KBM-7 (cell line): ENCODE data around the gene GPR87.

ENCODE experiments used
- DNase-seq: peaks from one replicate; pipeline ENCODE4 v3.0.0-alpha.2; 2015
- in situ Hi-C: fragments of 300-500 bp; cut with MboI; formaldehyde crosslinking; loops from 2 replicates; pipeline ENCODE4 v1.14.3; 2020; ENCODE audit warnings: low sequenced_read_pairs, low pct_unique_long_range_greater_than_20kb, mixed read lengths

Gene GPR87

DNA sequence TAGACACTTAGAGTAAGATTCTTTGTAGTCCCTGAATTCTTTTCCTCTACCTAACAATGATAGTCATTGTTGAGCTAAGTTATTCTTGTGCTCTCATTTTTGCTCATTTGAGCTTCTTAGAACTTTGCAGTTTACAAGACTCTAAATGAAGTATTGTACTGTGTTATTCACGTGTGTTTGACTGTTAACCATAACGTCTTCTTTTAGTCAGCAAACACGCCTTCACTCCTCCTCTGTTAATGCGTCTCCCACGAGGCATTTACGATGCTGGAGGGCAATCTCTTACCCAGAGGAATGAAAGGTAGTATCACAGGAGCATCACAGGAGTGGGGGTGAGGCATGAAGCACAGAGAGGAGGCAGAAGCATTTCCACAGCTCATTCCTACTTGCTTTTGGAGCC is 23.5 kb downstream of the GPR87 start:
- in situ Hi-C loops = no loop called here
- DNase-seq = no peak

DNA sequence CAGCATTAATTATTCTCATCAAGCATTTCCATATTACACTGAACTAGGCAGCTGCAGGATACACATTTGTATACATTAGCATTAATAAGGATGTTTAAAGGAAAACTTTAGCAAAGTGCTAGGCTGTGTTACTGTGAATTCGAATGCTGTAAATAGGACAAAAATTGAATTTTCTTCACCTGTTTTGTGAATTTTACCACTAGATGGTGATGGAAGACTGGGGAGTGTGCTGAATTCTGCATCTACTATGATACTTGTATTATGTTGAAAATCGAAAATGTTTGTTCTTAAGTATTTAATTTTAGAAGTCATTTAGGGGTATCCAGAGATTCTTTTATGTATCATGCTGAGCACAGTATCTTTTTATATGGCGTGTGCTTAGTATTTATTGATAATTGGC is 25.9 kb downstream of the GPR87 start:
- in situ Hi-C loops = no loop called here
- DNase-seq = peak; percentile 48

DNA sequence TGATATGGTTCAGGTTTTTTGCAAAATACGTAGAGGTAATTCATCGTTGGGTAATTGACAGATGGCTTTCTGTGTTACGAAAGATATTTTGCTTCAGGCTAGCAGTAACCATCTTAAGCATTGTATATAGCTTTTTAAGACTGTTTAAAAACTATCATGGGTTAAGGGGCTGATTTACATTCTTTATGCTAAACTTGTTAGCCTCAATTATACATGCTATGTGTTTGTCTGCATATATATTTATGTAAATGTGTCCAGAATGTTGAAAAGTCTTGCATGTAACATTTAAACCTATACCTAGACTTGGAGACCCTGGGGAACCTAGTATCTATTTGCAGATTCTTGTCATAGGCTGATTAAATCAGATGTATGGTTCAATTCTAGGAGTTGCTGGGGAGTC is 27.2 kb downstream of the GPR87 start:
- in situ Hi-C loops = loop anchor here (10.0 kb wide), 1 partner anchor 125 kb away; no protein-coding TSS in a partner anchor
- no peak for DNase-seq

DNA sequence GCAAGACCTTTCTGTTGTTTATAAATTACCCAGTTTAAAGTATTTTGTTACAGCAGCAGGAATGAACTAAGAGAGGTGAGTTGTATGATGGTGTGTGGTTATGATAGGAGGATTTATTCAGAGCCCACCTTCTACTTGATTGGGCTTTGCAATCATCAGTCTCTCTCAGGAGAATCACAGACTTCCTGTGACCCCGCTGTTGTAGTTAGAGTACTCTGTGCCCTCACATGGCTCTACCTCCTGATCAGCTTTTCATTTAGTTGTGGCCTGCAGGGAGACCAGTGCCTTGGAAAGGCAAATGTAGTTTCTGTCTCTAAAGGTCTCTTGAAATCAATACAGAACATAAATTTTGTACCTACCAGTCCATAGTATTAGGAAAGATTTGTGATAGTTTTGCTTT is 30.7 kb downstream of the GPR87 start:
- in situ Hi-C loops = loop anchor here (10.0 kb wide), 1 partner anchor 121 kb away; no protein-coding TSS in a partner anchor
- no peak for DNase-seq

DNA sequence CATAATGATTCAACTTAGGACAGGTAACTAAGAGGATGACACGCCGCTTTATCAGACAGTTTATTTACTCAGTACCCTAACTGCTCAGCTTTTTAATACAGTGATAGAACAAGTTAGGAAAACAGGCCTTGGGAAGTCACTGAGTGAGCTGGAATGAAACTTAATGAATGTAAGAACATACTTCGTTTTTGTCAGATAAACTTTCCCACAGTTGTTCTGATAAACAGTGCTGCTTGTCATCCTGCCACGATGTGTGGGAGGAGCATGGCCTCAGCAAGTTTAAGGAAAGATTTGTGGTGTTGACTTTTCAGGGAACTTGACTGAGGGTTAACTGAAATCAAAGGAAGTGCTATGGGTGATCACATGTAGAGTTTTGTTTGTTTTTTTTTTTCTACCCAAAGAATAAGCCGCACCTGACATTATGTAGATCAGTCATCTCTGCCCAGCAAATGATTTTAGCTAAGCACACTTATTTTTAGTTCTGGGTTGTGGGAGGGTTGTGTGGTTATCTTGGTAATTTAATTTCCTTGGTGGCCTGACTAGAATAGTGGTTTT is 32.6 kb downstream of the GPR87 start:
- in situ Hi-C loops = loop anchor here (10.0 kb wide), 1 partner anchor 119 kb away; no protein-coding TSS in a partner anchor
- DNase-seq = peak; percentile 39

DNA sequence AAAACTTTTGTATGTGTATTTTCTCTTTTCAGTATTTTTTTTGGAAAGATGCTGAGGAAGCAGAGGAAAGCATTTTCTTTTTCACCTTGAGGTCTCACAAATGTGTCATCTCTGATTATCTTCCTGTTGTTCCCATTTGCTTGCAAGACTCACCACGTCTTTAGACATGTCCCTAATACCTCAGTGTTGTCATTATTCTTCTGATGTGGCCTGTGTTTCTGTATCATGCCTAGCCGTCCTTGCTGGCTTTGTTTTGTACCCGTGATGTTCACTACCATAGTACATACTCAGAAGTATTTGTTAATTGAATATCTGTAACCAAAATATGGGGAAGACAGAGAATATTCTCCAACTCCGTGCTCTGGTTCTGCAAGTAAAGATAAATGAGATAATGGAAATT is 33.2 kb downstream of the GPR87 start:
- in situ Hi-C loops = loop anchor here (10.0 kb wide), 1 partner anchor 119 kb away; no protein-coding TSS in a partner anchor
- no peak for DNase-seq

DNA sequence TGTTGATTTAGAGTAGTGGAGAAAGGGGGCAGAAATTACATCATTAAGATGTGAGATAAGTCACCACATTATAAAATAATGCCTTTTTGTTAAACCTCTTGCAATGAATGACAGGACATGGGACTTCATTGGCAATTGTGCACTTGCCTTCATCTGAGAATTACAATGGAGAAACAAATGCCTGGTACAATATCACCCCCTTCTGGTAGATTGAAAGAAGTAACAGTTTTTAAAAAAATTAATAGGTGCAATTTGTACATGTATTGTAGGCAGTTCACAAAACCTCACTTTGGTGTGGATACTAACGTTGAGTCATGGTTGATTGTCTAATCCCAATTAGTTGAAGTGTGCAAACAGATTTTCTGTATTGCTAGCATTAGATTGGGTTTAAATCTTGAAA is 33.7 kb downstream of the GPR87 start:
- peak; percentile 65 for DNase-seq
- in situ Hi-C loops = loop anchor here (10.0 kb wide), 1 partner anchor 118 kb away; no protein-coding TSS in a partner anchor

DNA sequence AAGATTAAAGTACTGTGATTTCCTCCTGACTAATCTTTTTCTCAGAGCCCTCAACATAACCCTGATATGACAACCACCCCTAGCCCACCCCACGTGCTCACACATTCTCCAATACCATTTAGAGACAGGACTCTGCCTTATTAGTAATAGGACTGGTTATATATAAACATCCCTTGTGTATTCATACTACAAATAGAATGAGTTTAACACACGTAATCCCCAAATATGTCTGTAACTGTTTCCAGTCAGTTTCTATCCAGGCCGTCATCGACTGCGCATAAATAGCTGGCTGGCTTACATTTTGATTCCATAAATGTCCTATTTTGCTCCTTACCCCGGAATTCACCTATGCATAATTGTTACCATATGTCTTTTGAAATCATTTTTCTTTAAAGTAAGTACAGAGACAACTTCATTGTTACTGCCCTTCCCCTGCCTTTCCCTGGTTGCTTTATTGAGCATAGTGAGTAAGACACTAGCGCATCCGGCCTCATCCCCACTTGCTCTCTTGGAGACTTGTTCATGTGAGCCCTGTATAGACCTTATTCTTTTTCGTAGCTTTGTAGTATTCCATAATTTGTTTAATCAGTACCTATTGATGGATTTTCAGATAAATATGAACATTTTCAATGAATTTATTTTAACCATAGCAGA is 34.8 kb downstream of the GPR87 start:
- in situ Hi-C loops = loop anchor here (10.0 kb wide), 1 partner anchor 117 kb away; no protein-coding TSS in a partner anchor
- no peak for DNase-seq

DNA sequence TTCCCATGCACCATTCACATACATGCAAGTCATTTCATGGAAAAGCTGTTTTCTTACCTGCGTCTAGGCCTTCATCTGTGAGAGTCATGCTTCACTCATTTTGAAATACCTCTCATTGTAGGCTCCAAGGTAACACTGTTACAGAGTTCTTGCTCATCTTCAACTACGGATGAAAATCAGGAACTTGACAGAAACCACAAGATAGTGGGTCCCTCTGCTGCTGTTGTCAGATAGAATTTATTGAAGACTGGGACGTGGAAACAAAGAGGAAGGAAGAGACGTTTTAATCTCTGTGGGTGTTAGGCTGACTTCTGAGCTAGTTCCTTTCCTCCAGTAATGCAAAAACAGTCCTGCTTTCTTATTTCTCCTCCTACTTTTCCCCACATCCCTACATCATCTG is 38.4 kb downstream of the GPR87 start, which contains the start of gene P2RY14:
P2RY14 (minus strand) TSS at position 313 of the 400 bp plus-strand sequence. CDS start 64,226 bp downstream, outside the sequence.
- in situ Hi-C loops = no loop called here
- peak; percentile 93 for DNase-seq

DNA sequence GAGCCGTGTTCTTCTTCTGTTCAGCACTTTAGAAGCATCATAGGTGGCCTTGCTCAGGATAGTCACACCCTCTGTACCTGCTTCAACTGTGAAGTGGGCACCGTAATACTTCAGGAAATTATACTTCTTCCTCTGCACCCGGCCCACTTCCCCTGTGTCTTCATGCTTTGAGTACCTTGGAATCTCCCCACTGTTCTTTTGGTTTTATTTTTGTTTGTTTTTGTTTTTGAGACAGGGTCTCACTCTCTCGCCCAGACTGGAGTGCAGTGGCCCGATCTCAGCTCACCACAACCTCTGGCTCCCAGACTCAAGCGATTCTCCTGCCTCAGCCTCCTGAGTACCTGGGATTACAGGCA is 40.0 kb downstream of the GPR87 start:
- in situ Hi-C loops = no loop called here
- no peak for DNase-seq

DNA sequence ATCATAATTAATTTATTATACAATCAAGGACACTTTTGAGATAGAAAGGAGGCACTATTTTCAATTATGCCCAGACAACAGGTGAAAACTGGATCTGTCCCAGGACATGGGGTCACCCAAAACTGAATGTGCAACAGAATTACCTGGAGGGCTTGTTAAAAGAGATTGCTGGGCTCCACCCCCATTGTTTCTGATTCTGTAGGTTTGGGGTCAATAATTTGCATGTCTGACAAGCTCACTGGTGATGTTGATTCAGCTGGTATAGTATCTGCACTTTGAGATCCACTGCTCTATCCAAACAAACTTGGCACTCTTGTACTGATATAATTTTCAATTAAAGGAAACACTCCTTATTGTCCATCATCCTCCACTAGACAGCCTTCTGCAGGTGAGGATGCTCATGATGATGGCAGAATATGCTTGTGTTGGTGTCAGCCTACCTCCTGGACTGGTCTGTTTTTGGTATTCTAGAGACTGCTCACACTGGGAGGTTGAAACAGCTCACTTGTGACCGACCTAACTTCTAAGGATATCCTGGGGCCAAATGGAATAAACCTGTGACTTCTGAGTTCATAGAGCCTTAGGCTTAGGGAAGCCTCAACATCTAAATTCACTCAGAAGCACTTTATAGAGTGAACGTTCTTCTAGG is 40.5 kb downstream of the GPR87 start:
- in situ Hi-C loops = no loop called here

DNA sequence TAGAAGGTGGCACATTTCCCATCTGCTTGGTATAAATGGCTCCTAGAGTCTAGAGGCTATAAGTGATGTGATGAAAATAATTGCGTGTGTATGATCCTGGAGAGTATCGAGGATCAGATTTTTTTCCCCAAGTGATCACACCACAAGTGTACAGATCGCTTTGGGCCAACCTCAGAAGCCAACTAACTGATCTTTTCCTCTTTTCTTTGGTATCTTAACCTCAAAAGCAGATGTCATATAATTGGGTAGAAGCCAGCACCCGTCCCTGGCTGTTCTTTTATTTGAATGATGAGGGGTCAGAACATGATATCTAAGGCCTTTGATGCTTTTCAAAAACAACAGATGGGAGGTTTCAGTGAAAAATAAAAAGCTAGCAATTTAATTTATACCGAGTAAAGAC is 41.5 kb downstream of the GPR87 start:
- peak; percentile 54 for DNase-seq
- in situ Hi-C loops = no loop called here

More for the DNA sequence above, 40.5 kb downstream of the GPR87 start:
- no peak for DNase-seq

DNA sequence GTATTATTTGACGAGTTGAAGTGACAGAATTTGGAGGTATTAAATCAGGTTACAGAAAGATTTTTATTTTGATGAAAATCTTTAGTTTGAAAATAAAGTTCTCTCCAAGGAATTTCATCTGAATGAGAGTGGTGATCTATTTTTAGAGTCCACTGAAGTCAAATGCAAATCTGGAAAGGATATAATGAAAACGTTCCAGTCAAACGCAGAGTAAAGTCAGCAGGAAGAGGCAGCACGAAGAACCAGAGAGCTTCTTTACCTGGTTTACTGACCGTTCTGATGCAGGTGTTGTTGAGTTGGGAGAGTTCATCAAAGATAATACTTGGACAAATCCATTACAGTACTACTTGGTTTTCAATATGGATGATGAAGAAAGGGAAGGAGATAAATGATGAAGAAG is 47.0 kb downstream of the GPR87 start:
- DNase-seq = no peak
- in situ Hi-C loops = no loop called here

DNA sequence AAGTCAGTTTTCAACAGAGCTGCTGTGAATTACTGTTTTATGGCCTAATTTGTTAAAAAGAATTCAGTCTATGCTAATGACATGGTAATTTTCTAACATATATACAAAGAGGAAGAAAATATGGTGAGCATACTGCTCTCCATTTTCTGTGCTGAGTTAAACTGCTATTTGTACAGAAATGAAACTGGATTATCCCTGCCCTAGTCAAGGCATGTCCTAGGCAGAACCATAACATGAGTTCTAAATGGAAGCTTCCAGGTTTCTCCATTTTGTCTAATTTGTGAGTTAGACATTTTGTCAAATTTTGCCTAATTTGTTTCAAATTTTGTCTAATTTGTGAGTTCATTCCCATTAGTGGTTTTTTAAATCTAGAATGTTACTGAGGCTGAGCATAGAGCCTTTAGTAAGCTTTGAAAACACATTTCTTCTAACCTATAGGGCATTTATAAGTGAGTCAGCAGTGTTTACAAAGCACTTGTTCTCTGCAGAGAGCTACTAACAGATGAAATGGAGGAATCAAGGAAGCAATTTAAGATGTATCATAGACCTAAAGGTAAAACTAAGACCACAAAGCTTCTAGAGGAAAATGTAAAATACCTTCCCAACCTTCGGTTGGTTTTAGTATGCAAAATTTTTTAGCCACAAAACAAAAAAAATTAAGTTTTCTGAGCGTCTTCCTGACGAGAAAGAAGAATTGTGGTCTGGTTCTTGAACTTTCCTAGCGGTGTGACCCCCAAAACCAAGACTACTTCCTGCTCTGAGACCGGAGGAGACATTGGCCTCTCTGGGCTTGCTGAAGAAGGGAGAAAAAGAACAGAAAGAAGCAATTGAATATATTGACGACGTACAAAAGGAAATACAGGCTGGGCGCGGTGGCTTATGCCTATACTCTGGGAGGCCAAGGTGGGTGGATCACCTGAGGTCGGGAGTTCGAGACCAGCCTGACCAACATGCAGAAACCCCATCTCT is 48.1 kb downstream of the GPR87 start:
- DNase-seq = peak; percentile 35

DNA sequence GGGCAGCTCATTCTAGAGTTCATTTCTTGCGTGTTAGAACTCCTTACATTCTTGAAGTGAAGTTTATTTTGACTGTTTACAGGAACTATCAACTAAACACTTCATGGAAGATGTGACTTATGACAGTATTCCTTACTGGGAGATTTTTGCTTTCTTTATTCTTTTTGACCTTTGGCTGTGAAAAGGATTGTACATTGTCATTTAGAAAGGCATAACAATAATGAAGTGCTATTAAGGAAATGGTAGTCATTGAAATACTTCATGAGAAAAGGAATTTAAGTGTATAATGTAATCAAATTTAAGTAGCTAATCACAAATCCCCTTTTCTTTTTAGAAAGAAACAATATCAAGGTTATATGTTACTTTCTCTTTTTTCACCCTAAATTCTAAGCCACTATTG is 49.6 kb downstream of the GPR87 start:
- in situ Hi-C loops = no loop called here
- DNase-seq = no peak

More for the DNA sequence above, 48.1 kb downstream of the GPR87 start:
- in situ Hi-C loops = no loop called here

DNA sequence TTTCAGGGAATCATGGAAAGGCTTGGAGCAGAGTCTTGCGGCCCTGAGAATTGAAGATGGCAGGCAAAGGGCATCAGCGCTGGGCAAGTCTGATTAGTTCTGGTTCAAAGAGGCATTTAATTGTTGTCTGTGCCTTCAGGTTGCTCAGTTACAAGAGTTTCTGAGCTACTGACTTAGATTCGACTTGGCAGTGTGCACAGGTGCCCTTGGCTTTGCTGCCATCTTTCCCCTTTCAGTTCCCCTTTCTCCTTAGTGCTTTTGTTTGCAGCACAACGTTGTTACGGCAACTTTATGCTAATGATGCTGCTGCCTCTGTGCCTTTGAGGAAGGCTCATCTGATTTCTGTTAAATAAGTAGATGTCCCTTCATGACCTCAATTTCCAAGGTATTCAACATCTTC is 50.8 kb downstream of the GPR87 start:
- in situ Hi-C loops = no loop called here
- peak; percentile 91 for DNase-seq

DNA sequence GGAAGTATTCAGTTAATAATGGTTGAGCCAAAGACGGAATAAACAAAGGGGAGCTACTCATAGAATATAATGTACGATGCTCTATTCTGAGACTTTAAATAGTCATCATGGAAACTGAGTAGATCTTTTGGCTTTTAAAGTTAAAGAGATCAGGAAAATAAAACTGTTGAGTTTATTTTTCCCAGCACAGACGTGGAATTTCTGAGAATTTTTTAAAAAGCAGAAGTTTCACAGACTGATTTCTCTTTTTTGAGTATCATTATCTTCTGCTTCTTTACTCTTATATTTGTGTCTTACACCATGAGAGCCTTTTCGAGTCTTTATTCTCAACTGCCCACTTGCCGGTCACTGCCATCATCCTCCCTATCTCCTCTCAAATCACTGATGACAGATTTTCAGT is 51.5 kb downstream of the GPR87 start:
- in situ Hi-C loops = no loop called here
- DNase-seq = peak; percentile 74

DNA sequence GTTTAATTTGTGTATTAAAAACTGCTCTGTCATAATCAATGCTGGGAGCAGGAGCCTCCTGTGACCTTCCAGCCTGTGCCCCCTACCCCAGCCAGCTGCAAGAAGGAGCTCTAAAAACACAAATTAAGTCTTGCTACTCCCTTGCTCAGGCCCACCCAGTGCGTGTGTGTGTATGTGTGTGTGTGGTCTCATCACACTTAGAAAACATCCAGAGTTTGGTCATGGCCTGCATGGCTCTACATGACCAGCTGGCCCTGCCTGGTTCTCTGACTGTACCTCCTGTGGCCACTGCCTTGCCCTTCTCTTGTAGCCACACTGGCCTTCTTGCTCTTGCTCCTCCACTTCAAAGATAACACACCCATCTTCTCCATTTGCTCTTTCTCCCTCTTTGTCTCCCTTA is 52.0 kb downstream of the GPR87 start:
- in situ Hi-C loops = no loop called here
- DNase-seq = no peak

DNA sequence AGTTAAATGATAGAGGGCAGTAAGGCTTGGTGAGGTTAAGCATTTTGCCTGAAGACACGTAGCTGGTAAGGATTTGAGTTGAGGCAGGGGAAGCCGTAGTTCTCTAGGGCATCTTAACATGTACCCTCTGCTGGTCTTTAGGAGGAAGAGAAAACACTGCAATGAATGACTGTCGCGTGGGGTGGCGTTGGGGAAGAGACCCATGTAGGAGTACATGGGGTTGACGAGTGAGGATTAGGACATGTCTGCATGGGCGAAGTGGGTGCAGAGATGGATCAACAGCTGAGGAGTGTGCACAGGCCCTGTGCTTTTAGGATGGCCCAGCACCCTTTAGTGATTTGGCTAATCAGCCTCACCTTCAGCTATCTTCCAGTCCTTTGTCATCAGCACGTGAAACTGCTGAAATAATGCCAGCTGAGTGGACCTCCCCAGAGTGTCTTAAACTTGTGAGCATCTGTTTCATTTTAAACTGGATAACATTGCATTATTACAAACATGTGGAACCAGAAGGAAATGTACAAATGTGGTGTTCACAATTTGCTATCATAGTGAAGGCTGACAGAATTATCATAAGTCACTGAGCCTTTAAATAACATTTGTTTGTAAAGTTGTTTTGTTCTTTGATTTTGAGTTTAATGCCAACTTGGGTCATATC is 53.6 kb downstream of the GPR87 start:
- no peak for DNase-seq
- in situ Hi-C loops = no loop called here
